ENCODE measurements around the gene TSPAN18.

The TSPAN18 gene

GRCh38 chr11:44966694-44967093 lies 239.9 kb downstream of the TSPAN18 start:
- DNase-seq, result no peak

- DNase-seq, result peak in 1 of 3 experiments; percentile 11
Observed at GRCh38 chr11:44967930-44968496, 241.3 kb downstream of the TSPAN18 start.

DNA sequence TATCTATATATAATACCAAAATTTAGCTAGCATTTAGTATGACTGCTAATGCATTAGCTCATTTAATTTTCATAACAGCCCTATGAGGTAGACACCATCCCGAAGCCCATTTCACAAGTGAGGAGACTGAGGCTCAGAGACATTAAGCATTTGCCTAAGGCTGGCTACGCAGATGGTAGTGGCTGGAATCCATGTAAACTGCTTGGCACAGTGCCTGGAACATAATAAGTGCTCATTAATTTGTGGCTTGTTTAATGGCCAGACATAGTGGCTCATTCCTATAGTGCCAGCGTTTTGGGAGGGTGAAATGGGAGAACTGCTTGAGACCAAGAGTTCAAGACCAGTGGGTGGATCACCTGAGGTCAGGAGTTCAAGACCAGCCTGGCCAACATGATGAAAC lies 241.7 kb downstream of the TSPAN18 start:
- peak in 1 of 3 experiments; percentile 7 for DNase-seq

DNA sequence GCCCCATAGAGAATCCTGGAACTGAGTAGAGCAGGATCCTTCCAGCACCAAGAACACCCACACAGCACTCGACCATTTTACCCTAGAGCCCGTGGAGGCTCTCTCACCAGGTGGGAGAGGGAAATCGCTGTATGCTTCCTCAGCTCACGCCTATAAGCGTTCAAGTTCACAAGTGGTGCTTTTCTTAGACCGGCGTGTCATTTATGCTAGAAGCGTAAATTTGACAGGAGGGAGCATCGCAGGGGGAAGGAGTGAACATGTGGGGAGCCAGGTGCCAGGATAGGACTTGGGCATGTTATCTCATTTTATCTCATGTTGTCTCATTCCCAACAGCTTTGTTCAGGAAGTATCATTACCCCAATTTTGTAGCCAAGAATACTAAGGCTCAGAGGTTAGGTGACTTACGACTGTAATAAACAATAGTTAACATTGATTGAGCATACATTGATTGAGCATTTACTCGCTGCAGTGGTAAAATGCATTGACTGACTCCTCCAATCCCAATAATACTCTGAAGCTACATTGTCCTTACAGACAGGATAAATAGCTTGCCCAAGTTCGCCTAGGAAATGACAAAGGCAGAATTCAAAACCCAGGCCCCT lies 243.0 kb downstream of the TSPAN18 start:
- DNase-seq, result no peak

- DNase-seq, result no peak
Observed at GRCh38 chr11:44970293-44970692, 243.5 kb downstream of the TSPAN18 start.

DNA sequence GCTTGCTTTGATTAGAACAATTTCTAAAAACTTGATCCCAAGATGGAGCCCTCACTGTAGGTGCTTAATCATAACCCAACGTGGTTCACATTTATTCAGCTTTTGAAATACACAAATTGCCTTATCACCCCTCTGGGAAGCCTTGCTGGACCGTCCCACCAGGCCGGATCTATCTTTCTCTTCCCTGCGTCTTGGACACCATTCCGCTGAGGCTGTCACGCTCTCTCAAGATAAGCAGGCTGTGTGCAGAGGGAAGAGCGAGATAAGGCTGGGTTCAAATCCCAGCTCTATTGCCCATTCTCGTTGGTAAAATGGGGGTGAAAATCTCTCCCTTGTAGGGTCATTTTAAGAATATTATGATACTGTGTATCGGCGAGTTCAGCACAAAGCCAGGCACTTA lies 244.4 kb downstream of the TSPAN18 start:
- DNase-seq, result no peak

DNA sequence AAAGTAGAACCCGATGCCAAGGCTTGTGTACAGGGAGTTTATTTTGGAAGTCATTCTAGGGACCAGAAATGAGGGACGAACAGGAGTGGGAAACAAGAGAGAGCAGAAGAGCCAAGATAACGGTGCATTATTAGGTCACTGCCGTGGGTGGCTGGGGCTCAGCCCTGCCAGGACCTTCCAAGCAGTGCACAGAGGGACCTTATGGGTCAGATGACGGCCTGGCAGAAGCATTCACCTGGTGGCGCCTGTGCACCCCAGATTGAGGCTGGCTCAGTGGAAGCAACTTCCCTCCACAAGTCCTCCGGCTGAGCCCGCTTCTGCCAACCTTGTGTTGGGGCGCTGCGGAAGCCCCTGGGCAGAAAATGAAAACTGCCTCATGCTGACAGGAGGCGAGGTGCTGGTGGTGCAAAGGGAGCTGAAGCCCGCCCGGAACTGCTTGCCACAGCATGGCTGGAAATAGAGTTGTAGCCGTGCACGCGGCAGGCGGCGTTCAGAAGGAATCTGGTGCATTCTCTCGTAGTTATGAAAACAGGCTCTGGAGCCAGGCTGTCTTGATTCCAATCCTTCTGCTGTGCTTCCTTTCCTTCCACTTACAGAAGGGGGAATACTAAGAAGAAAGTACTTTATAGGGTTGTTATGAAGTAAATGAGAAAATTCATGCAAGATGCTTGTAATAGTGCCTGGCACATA lies 246.1 kb downstream of the TSPAN18 start:
- DNase-seq, result no peak

GRCh38 chr11:44973632-44974401 lies 247.1 kb downstream of the TSPAN18 start:
- DNase-seq, result peak in 2 of 3 experiments; percentile 70 to 82

DNA sequence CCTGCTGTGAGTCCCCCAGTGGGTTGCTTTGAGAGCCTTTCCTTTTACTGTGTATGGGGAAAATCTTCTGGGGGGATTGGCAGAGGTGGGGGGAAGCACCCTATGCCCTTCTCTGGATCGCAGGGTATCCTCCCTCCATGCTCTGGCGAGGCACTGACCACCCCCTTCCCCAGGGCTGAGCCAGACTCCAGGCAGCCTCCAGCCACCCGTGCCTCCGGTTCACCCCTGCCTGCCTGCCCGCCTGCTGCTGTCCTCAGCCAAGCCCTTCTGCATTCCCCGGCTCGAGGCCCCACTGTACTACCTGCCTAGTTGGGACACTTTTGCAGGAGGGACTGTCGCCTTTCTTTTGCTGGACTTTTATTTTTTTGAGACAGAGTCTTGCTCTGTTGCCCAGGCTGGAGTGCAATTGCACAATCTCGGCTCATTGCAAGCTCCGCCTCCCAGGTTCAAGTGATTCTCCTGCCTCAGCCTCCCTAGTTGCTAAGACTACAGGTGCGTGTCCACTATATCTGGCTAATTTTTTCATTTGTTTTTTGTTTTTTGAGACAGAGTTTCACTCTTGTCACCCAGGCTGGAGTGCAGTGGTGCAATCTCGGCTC lies 247.7 kb downstream of the TSPAN18 start:
- no peak for DNase-seq

DNA sequence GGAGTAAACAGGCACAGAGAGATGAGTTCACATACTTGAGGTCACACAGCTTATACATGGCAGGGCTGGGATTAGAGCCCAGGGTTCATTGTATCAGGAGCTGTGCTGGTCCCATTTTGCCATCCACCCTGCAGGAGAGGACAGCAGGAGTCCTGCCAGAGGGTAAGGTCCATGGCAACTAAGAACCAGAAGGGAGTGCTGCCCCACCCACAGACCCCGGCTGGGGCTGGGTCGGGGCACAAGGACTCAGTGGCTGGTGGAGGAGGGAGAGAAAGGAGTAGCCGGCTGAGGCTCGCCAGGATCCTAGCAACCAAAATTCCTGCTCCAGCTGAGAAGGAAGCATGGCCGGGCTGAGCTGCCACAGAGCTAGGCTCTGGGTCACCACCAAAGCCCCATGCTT lies 249.8 kb downstream of the TSPAN18 start:
- DNase-seq, result no peak

GRCh38 chr11:44977493-44977984 lies 250.8 kb downstream of the TSPAN18 start:
- peak in 1 of 3 experiments; percentile 16 for DNase-seq

GRCh38 chr11:44978274-44978960 lies 251.7 kb downstream of the TSPAN18 start:
- no peak for DNase-seq

DNA sequence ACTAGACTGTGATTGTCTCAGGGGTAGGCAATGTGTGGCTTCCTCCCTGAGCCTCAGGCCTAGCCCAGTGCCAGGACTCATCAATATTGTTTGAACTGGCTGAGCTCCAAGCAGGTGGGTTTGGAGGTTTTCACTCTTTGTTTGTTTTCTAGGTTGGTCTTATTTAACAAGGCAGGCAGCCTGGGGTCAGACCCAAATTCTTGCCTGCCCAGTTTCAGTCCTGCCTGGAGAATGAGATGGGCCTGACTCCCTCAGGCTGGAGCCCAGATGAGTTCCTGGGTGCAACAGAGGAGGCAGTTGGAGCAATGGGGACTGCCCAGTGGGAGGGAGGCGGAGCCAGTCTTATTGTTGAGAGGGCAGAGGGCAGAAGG lies 252.2 kb downstream of the TSPAN18 start:
- peak; percentile 33 to 97 (median 90) for DNase-seq

GRCh38 chr11:44979543-44980399 lies 253.0 kb downstream of the TSPAN18 start:
- DNase-seq, result peak in 2 of 3 experiments; percentile 75 to 80

GRCh38 chr11:44980533-44981427 lies 254.0 kb downstream of the TSPAN18 start:
- no peak for DNase-seq
